HepG2 (cell line): ENCODE results near the gene HOXD3. TPM values are rescaled to one million over a fixed set of nuclear protein-coding genes. Genes with fewer than 3 reads are reported as not detected.
A peak's percentile ranks its signal among the peaks of the same experiment; 100 is the strongest.

Experiments
- GATAD1 ChIP-seq: IDR thresholded peaks from 2 replicates; pipeline ENCODE4 v1.6.1; 2016; ENCODE audit warnings: missing genetic modification reagents, missing compliant biosample characterization
- GZF1 ChIP-seq: sonication (generic); formaldehyde crosslinking; IDR thresholded peaks from 2 replicates; pipeline ENCODE4 v1.5.1; 2020; ENCODE audit warnings: mild to moderate bottlenecking, missing genetic modification reagents
- PRPF4 ChIP-seq: fragments of 200-400 bp; formaldehyde crosslinking; IDR thresholded peaks from 2 replicates; pipeline ENCODE4 v1.6.1; 2016; ENCODE audit warnings: low read length, low read depth; ENCODE audit not compliant: poor library complexity, severe bottlenecking
- RAD21 ChIP-seq: fragments of 450-650 bp; formaldehyde crosslinking; IDR thresholded peaks from 2 replicates; pipeline ENCODE4 v1.5.0; 2020; ENCODE audit warnings: mild to moderate bottlenecking
- RNF2 ChIP-seq: fragments of 450-650 bp; conservative IDR thresholded peaks from 2 replicates; pipeline ENCODE4 v1.6.1; 2016; ENCODE audit warnings: low read depth
- SALL1 ChIP-seq: sonication (generic); formaldehyde crosslinking; IDR thresholded peaks from 2 replicates; pipeline ENCODE4 v1.8.0; 2022; ENCODE audit warnings: mild to moderate bottlenecking, missing genetic modification reagents
- SMARCC2 ChIP-seq: fragments of 450-650 bp; IDR thresholded peaks from 2 replicates; pipeline ENCODE4 v1.6.1; 2017; ENCODE audit warnings: antibody characterized with exemption, mild to moderate bottlenecking
- SMC3 ChIP-seq: IDR thresholded peaks from 2 replicates; pipeline ENCODE4 v1.6.1; 2011; ENCODE audit warnings: low read length, improper control_type of control experiment
- SNAI1 ChIP-seq: sonication (generic); formaldehyde crosslinking; IDR thresholded peaks from 2 replicates; pipeline ENCODE4 v1.5.0; 2020; ENCODE audit warnings: mild to moderate bottlenecking, missing genetic modification reagents, borderline replicate concordance
- TEAD3 ChIP-seq: optimal IDR thresholded peaks from 2 replicates; pipeline ENCODE3; 2016; ENCODE audit warnings: borderline replicate concordance
- ZFX ChIP-seq: sonication (generic); formaldehyde crosslinking; IDR thresholded peaks from 2 replicates; pipeline ENCODE4 v1.4.0; 2020; ENCODE audit warnings: mild to moderate bottlenecking, low read depth, missing genetic modification reagents, moderate library complexity
- polyA plus RNA-seq, 8 experiments: library from polyadenylated mRNA; depleted of rRNA in 3 of 8; stranded (reverse) in 7 of 8; unstranded in 1 of 8; fragments of >200 nt; fragmentation: Illumina TruSeq in 4 of 8; extraction: Trizol in 4 of 8; gene quantifications; 2 replicates each; pipeline versions ENCODE4 v1.2.1 to v1.2.3, GENCODE V29; 2011 to 2016; ENCODE audit warnings: low read depth in 4 of 8, missing spikeins in 1 of 8, mixed read lengths in 1 of 8; ENCODE audit not compliant: insufficient read depth in 1 of 8
- total RNA-seq, 5 experiments: library from RNA; depleted of rRNA; stranded (reverse); fragments of >200 nt; fragmentation: Illumina TruSeq; extraction: Trizol; gene quantifications; 2 replicates each; pipeline ENCODE4 v1.2.3, GENCODE V29; 2016; ENCODE audit warnings: low read depth in 1 of 5
- TF ChIP-seq, protein P1 (sequence below): sonication (generic); formaldehyde crosslinking; IDR thresholded peaks from 2 replicates; pipeline ENCODE4 v1.5.0; 2020; ENCODE audit warnings: mild to moderate bottlenecking, missing genetic modification reagents, moderate library complexity
- TF ChIP-seq, protein P2 (sequence below): sonication (generic); formaldehyde crosslinking; IDR thresholded peaks from 2 replicates; pipeline ENCODE4 v1.8.0; 2022; ENCODE audit warnings: low read depth, missing genetic modification reagents
- TF ChIP-seq, protein P3 (sequence below): sonication (generic); formaldehyde crosslinking; IDR thresholded peaks from 2 replicates; pipeline ENCODE4 v1.9.0; 2022; ENCODE audit warnings: missing genetic modification reagents, mild to moderate bottlenecking, borderline replicate concordance
- TF ChIP-seq, protein P4 (sequence below): IDR thresholded peaks from 2 replicates; pipeline ENCODE4 v1.6.1; 2016; ENCODE audit warnings: missing compliant biosample characterization, missing genetic modification reagents, borderline replicate concordance
- TF ChIP-seq, protein P5 (sequence below): IDR thresholded peaks from 2 replicates; pipeline ENCODE4 v1.4.0; 2020; ENCODE audit warnings: mild to moderate bottlenecking, missing genetic modification reagents

Gene HOXD3
- total and polyA plus RNA-seq, 2 of the 13 experiments (the other 11 are each of a cell fraction or from before 2014, with no cell fraction given), result 0.05 to 0.09 TPM

DNA sequence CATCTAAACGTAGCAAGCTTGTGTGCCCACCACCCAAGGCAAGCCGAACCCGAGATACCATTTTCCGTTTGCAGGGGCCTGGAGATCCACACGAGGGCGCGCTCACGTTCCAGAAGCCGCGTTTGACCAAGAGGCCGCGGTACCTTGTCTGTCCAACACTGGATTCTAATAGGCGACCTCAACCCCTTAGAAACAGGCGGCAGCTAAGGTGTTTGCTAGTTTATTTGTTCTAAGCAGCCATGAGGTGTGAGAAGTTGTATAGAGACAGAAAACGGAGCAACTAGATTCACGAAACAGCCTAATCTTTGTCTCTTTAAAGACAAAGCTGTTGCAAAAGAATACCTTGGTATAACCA is 45.8 kb upstream of the HOXD3 start (continued):
- TF ChIP-seq, protein P1, sequence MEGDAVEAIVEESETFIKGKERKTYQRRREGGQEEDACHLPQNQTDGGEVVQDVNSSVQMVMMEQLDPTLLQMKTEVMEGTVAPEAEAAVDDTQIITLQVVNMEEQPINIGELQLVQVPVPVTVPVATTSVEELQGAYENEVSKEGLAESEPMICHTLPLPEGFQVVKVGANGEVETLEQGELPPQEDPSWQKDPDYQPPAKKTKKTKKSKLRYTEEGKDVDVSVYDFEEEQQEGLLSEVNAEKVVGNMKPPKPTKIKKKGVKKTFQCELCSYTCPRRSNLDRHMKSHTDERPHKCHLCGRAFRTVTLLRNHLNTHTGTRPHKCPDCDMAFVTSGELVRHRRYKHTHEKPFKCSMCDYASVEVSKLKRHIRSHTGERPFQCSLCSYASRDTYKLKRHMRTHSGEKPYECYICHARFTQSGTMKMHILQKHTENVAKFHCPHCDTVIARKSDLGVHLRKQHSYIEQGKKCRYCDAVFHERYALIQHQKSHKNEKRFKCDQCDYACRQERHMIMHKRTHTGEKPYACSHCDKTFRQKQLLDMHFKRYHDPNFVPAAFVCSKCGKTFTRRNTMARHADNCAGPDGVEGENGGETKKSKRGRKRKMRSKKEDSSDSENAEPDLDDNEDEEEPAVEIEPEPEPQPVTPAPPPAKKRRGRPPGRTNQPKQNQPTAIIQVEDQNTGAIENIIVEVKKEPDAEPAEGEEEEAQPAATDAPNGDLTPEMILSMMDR (CRISPR knock-in tag), result peak; percentile 87
- TF ChIP-seq GATAD1 (CRISPR knock-in tag) (0 out of 2 replicates have a peak, but pooled peaks have one; percentile 18), ZFX (CRISPR knock-in tag) (peak; percentile 35; the same call in 1 of the 2 replicates), SMARCC2 (no peak), RAD21 (CRISPR knock-in tag) (peak; percentile 32; the same call in 1 of the 2 replicates), SMC3 (peak; percentile 43), SNAI1 (no peak), SALL1 (peak; percentile 24; the same call in 1 of the 2 replicates), PRPF4 (no peak), RNF2 (peak; percentile 93), GZF1 (no peak), TEAD3 (CRISPR knock-in tag) (peak; percentile 52)
- TF ChIP-seq, protein P2, sequence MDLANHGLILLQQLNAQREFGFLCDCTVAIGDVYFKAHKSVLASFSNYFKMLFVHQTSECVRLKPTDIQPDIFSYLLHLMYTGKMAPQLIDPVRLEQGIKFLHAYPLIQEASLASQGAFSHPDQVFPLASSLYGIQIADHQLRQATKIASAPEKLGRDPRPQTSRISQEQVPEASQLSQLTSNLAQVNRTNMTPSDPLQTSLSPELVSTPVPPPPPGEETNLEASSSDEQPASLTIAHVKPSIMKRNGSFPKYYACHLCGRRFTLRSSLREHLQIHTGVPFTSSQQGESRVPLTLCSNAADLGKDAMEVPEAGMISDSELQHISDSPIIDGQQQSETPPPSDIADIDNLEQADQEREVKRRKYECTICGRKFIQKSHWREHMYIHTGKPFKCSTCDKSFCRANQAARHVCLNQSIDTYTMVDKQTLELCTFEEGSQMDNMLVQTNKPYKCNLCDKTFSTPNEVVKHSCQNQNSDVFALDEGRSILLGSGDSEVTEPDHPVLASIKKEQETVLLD (CRISPR knock-in tag), result no peak
- TF ChIP-seq, protein P3, sequence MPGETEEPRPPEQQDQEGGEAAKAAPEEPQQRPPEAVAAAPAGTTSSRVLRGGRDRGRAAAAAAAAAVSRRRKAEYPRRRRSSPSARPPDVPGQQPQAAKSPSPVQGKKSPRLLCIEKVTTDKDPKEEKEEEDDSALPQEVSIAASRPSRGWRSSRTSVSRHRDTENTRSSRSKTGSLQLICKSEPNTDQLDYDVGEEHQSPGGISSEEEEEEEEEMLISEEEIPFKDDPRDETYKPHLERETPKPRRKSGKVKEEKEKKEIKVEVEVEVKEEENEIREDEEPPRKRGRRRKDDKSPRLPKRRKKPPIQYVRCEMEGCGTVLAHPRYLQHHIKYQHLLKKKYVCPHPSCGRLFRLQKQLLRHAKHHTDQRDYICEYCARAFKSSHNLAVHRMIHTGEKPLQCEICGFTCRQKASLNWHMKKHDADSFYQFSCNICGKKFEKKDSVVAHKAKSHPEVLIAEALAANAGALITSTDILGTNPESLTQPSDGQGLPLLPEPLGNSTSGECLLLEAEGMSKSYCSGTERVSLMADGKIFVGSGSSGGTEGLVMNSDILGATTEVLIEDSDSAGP (CRISPR knock-in tag), result no peak
- TF ChIP-seq, protein P4, sequence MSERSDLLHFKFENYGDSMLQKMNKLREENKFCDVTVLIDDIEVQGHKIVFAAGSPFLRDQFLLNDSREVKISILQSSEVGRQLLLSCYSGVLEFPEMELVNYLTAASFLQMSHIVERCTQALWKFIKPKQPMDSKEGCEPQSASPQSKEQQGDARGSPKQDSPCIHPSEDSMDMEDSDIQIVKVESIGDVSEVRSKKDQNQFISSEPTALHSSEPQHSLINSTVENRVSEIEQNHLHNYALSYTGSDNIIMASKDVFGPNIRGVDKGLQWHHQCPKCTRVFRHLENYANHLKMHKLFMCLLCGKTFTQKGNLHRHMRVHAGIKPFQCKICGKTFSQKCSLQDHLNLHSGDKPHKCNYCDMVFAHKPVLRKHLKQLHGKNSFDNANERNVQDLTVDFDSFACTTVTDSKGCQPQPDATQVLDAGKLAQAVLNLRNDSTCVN (CRISPR knock-in tag), result no peak
- TF ChIP-seq, protein P5, sequence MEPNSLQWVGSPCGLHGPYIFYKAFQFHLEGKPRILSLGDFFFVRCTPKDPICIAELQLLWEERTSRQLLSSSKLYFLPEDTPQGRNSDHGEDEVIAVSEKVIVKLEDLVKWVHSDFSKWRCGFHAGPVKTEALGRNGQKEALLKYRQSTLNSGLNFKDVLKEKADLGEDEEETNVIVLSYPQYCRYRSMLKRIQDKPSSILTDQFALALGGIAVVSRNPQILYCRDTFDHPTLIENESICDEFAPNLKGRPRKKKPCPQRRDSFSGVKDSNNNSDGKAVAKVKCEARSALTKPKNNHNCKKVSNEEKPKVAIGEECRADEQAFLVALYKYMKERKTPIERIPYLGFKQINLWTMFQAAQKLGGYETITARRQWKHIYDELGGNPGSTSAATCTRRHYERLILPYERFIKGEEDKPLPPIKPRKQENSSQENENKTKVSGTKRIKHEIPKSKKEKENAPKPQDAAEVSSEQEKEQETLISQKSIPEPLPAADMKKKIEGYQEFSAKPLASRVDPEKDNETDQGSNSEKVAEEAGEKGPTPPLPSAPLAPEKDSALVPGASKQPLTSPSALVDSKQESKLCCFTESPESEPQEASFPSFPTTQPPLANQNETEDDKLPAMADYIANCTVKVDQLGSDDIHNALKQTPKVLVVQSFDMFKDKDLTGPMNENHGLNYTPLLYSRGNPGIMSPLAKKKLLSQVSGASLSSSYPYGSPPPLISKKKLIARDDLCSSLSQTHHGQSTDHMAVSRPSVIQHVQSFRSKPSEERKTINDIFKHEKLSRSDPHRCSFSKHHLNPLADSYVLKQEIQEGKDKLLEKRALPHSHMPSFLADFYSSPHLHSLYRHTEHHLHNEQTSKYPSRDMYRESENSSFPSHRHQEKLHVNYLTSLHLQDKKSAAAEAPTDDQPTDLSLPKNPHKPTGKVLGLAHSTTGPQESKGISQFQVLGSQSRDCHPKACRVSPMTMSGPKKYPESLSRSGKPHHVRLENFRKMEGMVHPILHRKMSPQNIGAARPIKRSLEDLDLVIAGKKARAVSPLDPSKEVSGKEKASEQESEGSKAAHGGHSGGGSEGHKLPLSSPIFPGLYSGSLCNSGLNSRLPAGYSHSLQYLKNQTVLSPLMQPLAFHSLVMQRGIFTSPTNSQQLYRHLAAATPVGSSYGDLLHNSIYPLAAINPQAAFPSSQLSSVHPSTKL (CRISPR knock-in tag), result peak; percentile 16; the same call in 1 of the 2 replicates
